Neural cell (in vitro differentiated cells): Measurements from ENCODE around the gene COA6. TPM values are rescaled to one million over a fixed set of nuclear protein-coding genes. Genes with fewer than 3 reads are reported as not detected.

Source experiments
- H2AFZ ChIP-seq: fragments of 200-600, 300-800 bp; sonication (generic), shearing (Covaris generic); 2 replicates; pipeline ENCODE4 v1.6.0; 2014; ENCODE audit warnings: low read depth, mild to moderate bottlenecking, antibody characterized with exemption, low read length, moderate library complexity
- H3F3A ChIP-seq: fragments of 200-600 bp; shearing (Covaris generic); 2 replicates; pipeline ENCODE4 v1.6.1; 2016; ENCODE audit warnings: mild to moderate bottlenecking, moderate library complexity, mixed read lengths, antibody characterized with exemption, low read length; ENCODE audit not compliant: insufficient read depth, poor library complexity, severe bottlenecking
- H3K27ac ChIP-seq: fragments of 200-600, 300-800 bp; sonication (generic), shearing (Covaris generic); 2 replicates; pipeline ENCODE4 v1.5.1; 2014; ENCODE audit warnings: mild to moderate bottlenecking, low read length, moderate library complexity
- H3K27me3 ChIP-seq: fragments of 300-800, 200-600 bp; sonication (generic), shearing (Covaris generic); 2 replicates; pipeline ENCODE4 v1.6.0; 2014; ENCODE audit warnings: mild to moderate bottlenecking, low read depth, low read length, moderate library complexity; ENCODE audit not compliant: insufficient read depth
- H3K36me3 ChIP-seq: fragments of 300-800, 200-600 bp; sonication (generic), shearing (Covaris generic); 2 replicates; pipeline ENCODE4 v1.5.1; 2014; ENCODE audit warnings: mild to moderate bottlenecking, antibody characterized with exemption, low read length, moderate library complexity; ENCODE audit not compliant: insufficient read depth
- H3K4me2 ChIP-seq: fragments of 300-800, 200-600 bp; sonication (generic), shearing (Covaris generic); 2 replicates; pipeline ENCODE4 v1.6.0; 2014; ENCODE audit warnings: mild to moderate bottlenecking, low read length
- H3K4me3 ChIP-seq: fragments of 300-800, 200-600 bp; sonication (generic), shearing (Covaris generic); 2 replicates; pipeline ENCODE4 v1.5.1; 2014; ENCODE audit warnings: mild to moderate bottlenecking, low read length, moderate library complexity
- H3K79me2 ChIP-seq: fragments of 200-600 bp; shearing (Covaris generic); replicated peaks from 2 replicates; pipeline ENCODE4 v1.6.0; 2014; ENCODE audit warnings: mild to moderate bottlenecking, low read length, moderate library complexity; ENCODE audit not compliant: insufficient read depth
- H3K9ac ChIP-seq: fragments of 300-800, 200-600 bp; sonication (generic), shearing (Covaris generic); 2 replicates; pipeline ENCODE4 v1.6.1; 2016; ENCODE audit warnings: mild to moderate bottlenecking, low read length, mixed read lengths
- H3K9me2 ChIP-seq: fragments of 200-600 bp; shearing (Covaris generic); 2 replicates; pipeline ENCODE4 v1.6.1; 2016; ENCODE audit warnings: mild to moderate bottlenecking, low read length, mixed read lengths; ENCODE audit not compliant: insufficient read depth
- H3K9me3 ChIP-seq: fragments of 200-600, 300-800 bp; sonication (generic), shearing (Covaris generic); 2 replicates; pipeline ENCODE4 v1.6.1; 2016; ENCODE audit warnings: mild to moderate bottlenecking, mixed run types, low read length, moderate library complexity, mixed read lengths
- H4K20me1 ChIP-seq: fragments of 200-600 bp; shearing (Covaris generic); 2 replicates; pipeline ENCODE4 v1.6.1; 2016; ENCODE audit warnings: mild to moderate bottlenecking, mixed run types; ENCODE audit not compliant: insufficient read depth
- CTCF ChIP-seq: fragments of 450-650 bp; IDR thresholded peaks from 2 replicates; pipeline ENCODE4 v1.5.1; 2014; ENCODE audit warnings: antibody characterized with exemption, mild to moderate bottlenecking, moderate library complexity; ENCODE audit not compliant: poor library complexity, severe bottlenecking
- EP300 ChIP-seq: fragments of 450-650 bp; conservative IDR thresholded peaks from 2 replicates; pipeline ENCODE4 v1.6.1; 2014; ENCODE audit warnings: antibody characterized with exemption, mild to moderate bottlenecking, moderate library complexity; ENCODE audit not compliant: poor library complexity, severe bottlenecking
- EZH2 ChIP-seq: fragments of 200-600, 300-800 bp; shearing (Covaris generic), sonication (generic); IDR thresholded peaks from 2 replicates; pipeline ENCODE4 v1.6.1; 2014; ENCODE audit warnings: antibody characterized with exemption, low read length, borderline replicate concordance, mild to moderate bottlenecking; ENCODE audit not compliant: insufficient read depth, poor library complexity, severe bottlenecking
- MXI1 ChIP-seq: fragments of 450-650 bp; conservative IDR thresholded peaks from 2 replicates; pipeline ENCODE4 v1.6.1; 2014; ENCODE audit warnings: antibody characterized with exemption, mild to moderate bottlenecking; ENCODE audit not compliant: poor library complexity, severe bottlenecking
- POLR2AphosphoS5 ChIP-seq: IDR thresholded peaks from 2 replicates; pipeline ENCODE4 v1.6.1; 2012
- RAD21 ChIP-seq: fragments of 450-650 bp; conservative IDR thresholded peaks from 2 replicates; pipeline ENCODE4 v1.6.1; 2014; ENCODE audit warnings: antibody characterized with exemption, mild to moderate bottlenecking, moderate library complexity
- REST ChIP-seq: IDR thresholded peaks from 2 replicates; pipeline ENCODE4 v1.6.1; 2012; ENCODE audit warnings: borderline replicate concordance
- SMC3 ChIP-seq: fragments of 450-650 bp; conservative IDR thresholded peaks from 2 replicates; pipeline ENCODE4 v1.6.1; 2014; ENCODE audit warnings: antibody characterized with exemption, mild to moderate bottlenecking, moderate library complexity; ENCODE audit not compliant: poor library complexity
- TAF1 ChIP-seq: IDR thresholded peaks from 2 replicates; pipeline ENCODE4 v1.6.1; 2012; ENCODE audit warnings: low read depth
- polyA plus RNA-seq: library from polyadenylated mRNA; depleted of rRNA; stranded (reverse); fragments of >200 nt; gene quantifications from 2 replicates; pipeline ENCODE4 v1.2.3, GENCODE V29; 2014

The COA6 gene
- polyA plus RNA-seq, 1 donor from 2014 or later, result 48.3 TPM

- Histone ChIP-seq H2AFZ (no peak overlapping the region), H3K9me3 (no peaks in the 10 kb centered on the region), H3K27me3 (no peaks in the 10 kb centered on the region), H3K9ac (no peak overlapping the region), H3K79me2 (no peaks in the 10 kb centered on the region), H3K36me3 (peaks cover 5% of the 10 kb centered on the region), H3K4me3 (no peak overlapping the region), H3F3A (no peaks in the 10 kb centered on the region), H3K27ac (no peak overlapping the region), H3K9me2 (no peaks in the 10 kb centered on the region), H4K20me1 (no peaks in the 10 kb centered on the region), H3K4me2 (no peak overlapping the region)
- TF ChIP-seq POLR2AphosphoS5, result no peak
- TF ChIP-seq CTCF, result no peak
- TF ChIP-seq SMC3, result no peak
- no peak for TF ChIP-seq EP300
- TF ChIP-seq REST, result no peak
- TF ChIP-seq EZH2, result no peak
- no peak for TF ChIP-seq MXI1
- TF ChIP-seq RAD21, result no peak
Observed at GRCh38 chr1:234408757-234409156, 35.5 kb downstream of the COA6 start.

- no peak overlapping the region for H2AFZ ChIP-seq
- no peaks in the 10 kb centered on the region for H3K9me2 ChIP-seq
- H3K36me3 ChIP-seq, result peaks cover 1% of the 10 kb centered on the region
- no peaks in the 10 kb centered on the region for H4K20me1 ChIP-seq
- peak; percentile 83 for TF ChIP-seq SMC3
- TF ChIP-seq REST, result no peak
- TF ChIP-seq EP300, result no peak
- TF ChIP-seq RAD21, result peak; percentile 74
- no peak for TF ChIP-seq TAF1
- TF ChIP-seq CTCF, result peak; percentile 69
- no peak for TF ChIP-seq MXI1
- TF ChIP-seq POLR2AphosphoS5, result no peak
- TF ChIP-seq EZH2, result no peak
- H3K9me3 ChIP-seq, result no peaks in the 10 kb centered on the region
- no peak overlapping the region for H3K4me3 ChIP-seq
- no peak overlapping the region for H3K9ac ChIP-seq
- H3K4me2 ChIP-seq, result no peak overlapping the region
- H3F3A ChIP-seq, result no peaks in the 10 kb centered on the region
- no peaks in the 10 kb centered on the region for H3K27me3 ChIP-seq
- H3K27ac ChIP-seq, result no peak overlapping the region
- no peaks in the 10 kb centered on the region for H3K79me2 ChIP-seq
Observed at GRCh38 chr1:234409328-234409727, 36.1 kb downstream of the COA6 start.
